Measurements from ENCODE around the gene PLEKHA6. TPM values are rescaled to one million over a fixed set of nuclear protein-coding genes. Genes with fewer than 3 reads are reported as not detected.

The PLEKHA6 gene
- total RNA-seq, 2 donors from 2014 or later = 24.5 to 49.3 TPM

- H3K27ac ChIP-seq = no peak overlapping the region
- no peaks in the 10 kb centered on the region for H3K36me3 ChIP-seq
- no peak for DNase-seq (ENCODE audit: low spot score)
- no peaks in the 10 kb centered on the region for H3K4me1 ChIP-seq (replicated peaks)
- intact Hi-C loops (cut with DNase I) = no loop called here
- no peak overlapping the region for H3K4me3 ChIP-seq
- TF ChIP-seq, protein P1, sequence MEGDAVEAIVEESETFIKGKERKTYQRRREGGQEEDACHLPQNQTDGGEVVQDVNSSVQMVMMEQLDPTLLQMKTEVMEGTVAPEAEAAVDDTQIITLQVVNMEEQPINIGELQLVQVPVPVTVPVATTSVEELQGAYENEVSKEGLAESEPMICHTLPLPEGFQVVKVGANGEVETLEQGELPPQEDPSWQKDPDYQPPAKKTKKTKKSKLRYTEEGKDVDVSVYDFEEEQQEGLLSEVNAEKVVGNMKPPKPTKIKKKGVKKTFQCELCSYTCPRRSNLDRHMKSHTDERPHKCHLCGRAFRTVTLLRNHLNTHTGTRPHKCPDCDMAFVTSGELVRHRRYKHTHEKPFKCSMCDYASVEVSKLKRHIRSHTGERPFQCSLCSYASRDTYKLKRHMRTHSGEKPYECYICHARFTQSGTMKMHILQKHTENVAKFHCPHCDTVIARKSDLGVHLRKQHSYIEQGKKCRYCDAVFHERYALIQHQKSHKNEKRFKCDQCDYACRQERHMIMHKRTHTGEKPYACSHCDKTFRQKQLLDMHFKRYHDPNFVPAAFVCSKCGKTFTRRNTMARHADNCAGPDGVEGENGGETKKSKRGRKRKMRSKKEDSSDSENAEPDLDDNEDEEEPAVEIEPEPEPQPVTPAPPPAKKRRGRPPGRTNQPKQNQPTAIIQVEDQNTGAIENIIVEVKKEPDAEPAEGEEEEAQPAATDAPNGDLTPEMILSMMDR (IDR thresholded peaks at IDR 0.05) = no peak
- TF ChIP-seq POLR2A (IDR thresholded peaks at IDR 0.05) (no peak), POLR2AphosphoS5 (IDR thresholded peaks at IDR 0.05) (no peak)
- H3K27me3 ChIP-seq (replicated peaks; ENCODE audit: insufficient read depth) = no peaks in the 10 kb centered on the region
- WGBS = 79% methylated on average over 5 of the region's 5 CpGs
- no peaks in the 10 kb centered on the region for H3K9me3 ChIP-seq
Observed at GRCh38 chr1:204345438-204345841, 14.3 kb downstream of the PLEKHA6 start.

DNA sequence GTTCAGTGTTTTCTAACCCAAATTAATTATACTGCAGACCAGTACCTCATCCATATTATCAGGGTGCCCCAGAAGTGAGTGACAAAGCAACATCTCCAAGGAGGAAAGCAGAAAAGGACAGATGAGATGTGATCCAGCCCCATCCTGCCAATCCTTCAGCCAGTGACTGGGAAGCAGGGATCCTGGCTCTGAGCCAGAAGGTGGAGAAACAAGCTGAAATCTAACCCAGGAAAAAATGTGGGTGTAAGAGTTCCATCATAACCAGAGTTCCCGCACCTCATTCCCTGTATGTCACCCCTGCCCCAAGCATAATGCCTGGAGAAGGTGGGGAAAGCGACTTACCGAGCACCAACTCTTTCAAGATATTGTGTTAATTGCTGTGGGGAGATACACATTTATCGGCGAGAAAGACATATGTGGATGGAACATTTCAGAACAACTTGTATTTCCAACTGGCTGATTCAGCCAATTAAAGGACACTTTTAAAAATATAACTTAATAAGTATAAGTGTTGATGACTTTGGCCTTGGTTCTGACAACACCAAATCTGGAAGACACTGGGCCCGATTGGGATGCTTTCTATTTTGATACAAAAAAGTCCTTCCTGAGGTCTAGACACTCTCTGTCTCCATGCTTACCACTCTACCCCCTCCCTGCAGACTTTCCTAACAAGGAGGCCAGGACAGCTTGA is 14.9 kb downstream of the PLEKHA6 start:
- 93% methylated on average over 6 of the region's 6 CpGs for WGBS
- H3K4me1 ChIP-seq (replicated peaks) = no peaks in the 10 kb centered on the region
- no peak overlapping the region for H3K27ac ChIP-seq
- no peaks in the 10 kb centered on the region for H3K36me3 ChIP-seq
- TF ChIP-seq, protein P1 (IDR thresholded peaks at IDR 0.05) = no peak
- no peak for TF ChIP-seq POLR2A (IDR thresholded peaks at IDR 0.05)
- H3K27me3 ChIP-seq (replicated peaks; ENCODE audit: insufficient read depth) = no peaks in the 10 kb centered on the region
- H3K9me3 ChIP-seq = no peaks in the 10 kb centered on the region
- intact Hi-C loops (cut with DNase I) = no loop called here
- H3K4me3 ChIP-seq = no peak overlapping the region
- DNase-seq (ENCODE audit: low spot score) = no peak

DNA sequence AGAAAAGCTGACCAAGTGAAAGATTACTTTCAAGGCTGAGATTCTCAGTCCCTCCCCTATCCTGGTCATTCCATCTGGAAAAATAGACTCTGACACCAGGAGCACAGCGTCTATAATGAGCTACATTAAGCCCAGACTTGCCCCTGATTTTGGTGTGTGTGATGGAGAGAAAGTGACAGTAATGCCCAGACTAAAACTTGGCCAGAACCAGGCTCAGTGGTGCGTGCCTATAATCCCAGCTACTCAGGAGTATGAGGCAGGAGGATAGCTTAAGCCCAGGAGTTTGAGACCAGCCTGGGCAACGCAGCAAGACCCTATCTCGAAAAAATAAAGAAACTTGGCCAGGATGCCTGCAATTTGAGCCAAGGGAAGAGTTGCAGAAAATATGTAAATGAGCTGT is 15.9 kb downstream of the PLEKHA6 start:
- Histone ChIP-seq H3K9me3 (no peaks in the 10 kb centered on the region), H3K27ac (no peak overlapping the region), H3K4me3 (no peak overlapping the region), H3K4me1 (replicated peaks) (peaks cover 7% of the 10 kb centered on the region), H3K27me3 (replicated peaks; ENCODE audit: insufficient read depth) (no peaks in the 10 kb centered on the region), H3K36me3 (no peaks in the 10 kb centered on the region)
- 90% methylated on average over 4 of the region's 4 CpGs for WGBS
- TF ChIP-seq POLR2A (IDR thresholded peaks at IDR 0.05) = no peak
- TF ChIP-seq POLR2AphosphoS5 (IDR thresholded peaks at IDR 0.05) = no peak
- TF ChIP-seq, protein P1 (IDR thresholded peaks at IDR 0.05) = no peak
- intact Hi-C loops (cut with DNase I) = no loop called here
- no peak for DNase-seq (ENCODE audit: low spot score)

DNA sequence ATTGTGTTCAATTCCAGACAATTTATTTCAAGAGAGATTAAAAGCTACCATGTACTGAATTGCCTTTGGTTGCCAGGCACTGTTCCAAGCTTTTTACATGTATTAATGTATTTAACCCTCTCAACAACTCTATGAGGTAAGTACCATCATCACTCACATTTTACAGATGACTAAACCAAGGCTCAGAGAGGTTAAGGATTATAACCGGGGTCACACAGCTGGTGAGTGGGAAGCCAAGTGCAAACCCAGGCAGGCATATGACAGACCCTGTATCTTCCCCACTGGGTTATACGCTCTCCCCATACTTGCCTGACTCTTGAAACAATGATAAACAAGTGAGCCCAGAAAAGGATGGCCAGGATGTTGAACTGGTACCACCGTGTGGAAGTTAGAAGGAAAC is 16.5 kb downstream of the PLEKHA6 start:
- peaks cover 10% of the 10 kb centered on the region for H3K4me1 ChIP-seq (replicated peaks)
- no peaks in the 10 kb centered on the region for H3K36me3 ChIP-seq
- WGBS = 88% methylated on average over 3 of the region's 3 CpGs
- no peak overlapping the region for H3K4me3 ChIP-seq
- no peaks in the 10 kb centered on the region for H3K27me3 ChIP-seq (replicated peaks; ENCODE audit: insufficient read depth)
- TF ChIP-seq POLR2A (IDR thresholded peaks at IDR 0.05) (no peak), POLR2AphosphoS5 (IDR thresholded peaks at IDR 0.05) (no peak)
- TF ChIP-seq, protein P1 (IDR thresholded peaks at IDR 0.05) = no peak
- H3K9me3 ChIP-seq = no peaks in the 10 kb centered on the region
- intact Hi-C loops (cut with DNase I) = no loop called here
- no peak for DNase-seq (ENCODE audit: low spot score)
- no peak overlapping the region for H3K27ac ChIP-seq

- TF ChIP-seq POLR2A (IDR thresholded peaks at IDR 0.05) (no peak), POLR2AphosphoS5 (IDR thresholded peaks at IDR 0.05) (no peak)
- TF ChIP-seq, protein P1 (IDR thresholded peaks at IDR 0.05) = no peak
- H3K4me3 ChIP-seq = no peak overlapping the region
- no peak overlapping the region for H3K27ac ChIP-seq
- H3K36me3 ChIP-seq = no peaks in the 10 kb centered on the region
- H3K9me3 ChIP-seq = no peaks in the 10 kb centered on the region
- intact Hi-C loops (cut with DNase I) = no loop called here
- no peak for DNase-seq (ENCODE audit: low spot score)
- H3K27me3 ChIP-seq (replicated peaks; ENCODE audit: insufficient read depth) = no peaks in the 10 kb centered on the region
- H3K4me1 ChIP-seq (replicated peaks) = peaks cover 10% of the 10 kb centered on the region
- WGBS = 96% methylated on average over 2 of the region's 2 CpGs
Observed at GRCh38 chr1:204342310-204342709, 17.4 kb downstream of the PLEKHA6 start.

All from prostate gland (tissue), 2 donors.